Activated CD8-positive, alpha-beta memory T cell treated with anti-CD3 and anti-CD28 coated beads for 4 hours (primary cell): ENCODE measurements around the gene COBL.

Experiments used
- DNase-seq, 2 donors: peaks; one replicate each; pipeline ENCODE4 v3.0.0-alpha.2; 2020; ENCODE audit warnings: low read depth in 2 of 2

Gene COBL, protein sequence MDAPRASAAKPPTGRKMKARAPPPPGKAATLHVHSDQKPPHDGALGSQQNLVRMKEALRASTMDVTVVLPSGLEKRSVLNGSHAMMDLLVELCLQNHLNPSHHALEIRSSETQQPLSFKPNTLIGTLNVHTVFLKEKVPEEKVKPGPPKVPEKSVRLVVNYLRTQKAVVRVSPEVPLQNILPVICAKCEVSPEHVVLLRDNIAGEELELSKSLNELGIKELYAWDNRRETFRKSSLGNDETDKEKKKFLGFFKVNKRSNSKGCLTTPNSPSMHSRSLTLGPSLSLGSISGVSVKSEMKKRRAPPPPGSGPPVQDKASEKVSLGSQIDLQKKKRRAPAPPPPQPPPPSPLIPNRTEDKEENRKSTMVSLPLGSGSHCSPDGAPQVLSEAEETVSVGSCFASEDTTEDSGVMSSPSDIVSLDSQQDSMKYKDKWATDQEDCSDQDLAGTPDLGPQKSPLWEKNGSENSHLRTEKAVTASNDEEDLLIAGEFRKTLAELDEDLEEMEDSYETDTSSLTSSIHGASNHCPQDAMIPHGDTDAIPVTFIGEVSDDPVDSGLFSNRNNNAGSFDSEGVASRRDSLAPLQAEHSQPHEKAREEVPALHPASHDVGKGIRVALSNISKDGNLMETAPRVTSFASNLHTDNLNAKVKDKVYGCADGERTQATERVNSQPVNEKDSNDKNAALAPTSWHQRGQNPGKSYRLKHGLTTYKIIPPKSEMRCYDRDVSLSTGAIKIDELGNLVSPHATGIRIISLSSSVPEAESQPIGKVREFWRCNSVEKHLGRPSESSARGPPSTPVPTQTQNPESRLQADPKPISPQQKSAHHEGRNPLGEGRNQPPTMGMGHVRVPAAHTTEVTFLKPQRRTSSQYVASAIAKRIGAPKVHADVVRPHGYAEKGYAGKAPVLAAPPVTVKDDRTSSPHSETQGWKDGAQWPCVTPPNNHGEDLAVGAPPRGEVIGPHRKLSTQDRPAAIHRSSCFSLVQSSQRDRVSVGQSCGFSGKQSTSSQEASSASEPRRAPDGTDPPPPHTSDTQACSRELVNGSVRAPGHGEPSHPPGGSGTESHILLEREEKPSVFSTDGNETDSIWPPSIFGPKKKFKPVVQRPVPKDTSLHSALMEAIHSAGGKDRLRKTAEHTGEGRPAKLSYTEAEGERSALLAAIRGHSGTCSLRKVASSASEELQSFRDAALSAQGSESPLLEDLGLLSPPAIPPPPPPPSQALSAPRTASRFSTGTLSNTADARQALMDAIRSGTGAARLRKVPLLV

DNA sequence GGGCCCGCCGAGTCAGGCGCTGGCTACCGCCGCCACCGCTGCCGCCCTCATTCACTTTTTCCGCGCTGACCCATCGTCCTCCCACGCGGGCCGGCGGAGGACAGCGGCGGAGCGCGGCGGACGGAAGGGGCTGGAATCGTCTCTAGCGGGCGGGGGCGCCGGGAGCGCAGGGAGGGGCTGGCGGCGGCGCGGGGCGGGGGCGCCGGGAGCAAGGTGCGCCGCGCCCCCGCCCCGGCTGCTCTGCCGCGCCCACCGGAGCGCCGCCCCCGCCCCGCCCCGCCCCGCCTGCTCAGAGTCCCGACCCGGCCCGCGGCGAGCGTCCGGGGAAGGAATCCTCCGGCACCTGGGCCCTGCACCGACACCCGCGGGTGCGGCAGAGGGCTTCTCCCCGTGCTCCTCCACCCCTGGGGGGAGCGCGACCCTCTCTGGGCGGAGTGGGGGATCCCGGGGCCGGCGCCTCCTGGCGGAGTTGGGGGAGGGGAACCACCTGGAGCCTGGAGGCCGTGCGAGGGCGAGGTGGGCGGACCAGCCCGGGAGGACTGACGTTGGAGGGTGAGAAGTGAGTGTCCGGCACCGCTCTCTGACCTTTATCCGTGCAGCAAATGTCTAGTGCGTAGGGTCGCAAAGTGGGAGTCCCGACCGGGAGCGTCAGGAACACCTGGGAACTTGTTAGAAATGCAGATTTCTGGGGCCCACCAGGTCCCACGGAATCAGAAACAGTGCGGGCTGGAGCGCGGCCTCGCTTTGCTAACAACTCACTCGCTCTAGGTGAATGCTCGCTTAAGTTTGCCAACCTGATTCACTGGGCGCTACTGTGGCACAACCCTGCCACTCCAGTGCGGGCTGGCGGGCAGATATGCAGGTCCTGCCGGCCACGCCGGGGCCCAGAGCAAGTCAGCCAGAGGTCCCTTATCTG is at the start of gene COBL:
TSS of gene COBL (minus strand) at position 144 of the 916 bp plus-strand sequence. CDS start 176 bp downstream, outside the sequence.
- DNase-seq: no peak

DNA sequence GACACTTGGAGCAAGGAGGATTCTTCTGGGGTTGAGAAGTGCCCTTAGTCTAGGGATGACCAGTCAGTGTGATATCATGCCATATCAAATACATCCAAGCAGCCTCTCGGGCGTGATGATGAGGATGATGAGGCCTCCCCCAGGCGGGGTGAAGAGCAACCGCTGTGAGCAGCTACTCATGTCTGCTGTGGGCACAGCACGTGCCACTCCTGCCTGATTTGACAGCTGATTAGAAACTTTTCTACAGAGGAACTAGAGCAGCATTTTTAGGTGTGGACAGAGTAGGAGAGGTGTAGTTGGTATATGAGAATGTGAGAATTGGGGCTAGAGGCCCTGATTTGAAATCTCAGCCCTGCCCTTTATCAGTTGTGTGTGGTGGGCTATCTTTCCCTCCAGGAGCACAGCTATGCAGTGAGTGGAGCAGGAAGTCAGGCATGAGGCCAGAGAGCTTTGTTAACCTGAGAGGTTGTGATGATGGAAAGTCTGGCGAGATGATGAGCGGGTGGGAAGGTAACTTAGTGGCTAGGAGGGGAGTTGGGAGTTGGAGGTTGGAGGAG is 49.6 kb upstream of the COBL start:
- DNase-seq: no peak

DNA sequence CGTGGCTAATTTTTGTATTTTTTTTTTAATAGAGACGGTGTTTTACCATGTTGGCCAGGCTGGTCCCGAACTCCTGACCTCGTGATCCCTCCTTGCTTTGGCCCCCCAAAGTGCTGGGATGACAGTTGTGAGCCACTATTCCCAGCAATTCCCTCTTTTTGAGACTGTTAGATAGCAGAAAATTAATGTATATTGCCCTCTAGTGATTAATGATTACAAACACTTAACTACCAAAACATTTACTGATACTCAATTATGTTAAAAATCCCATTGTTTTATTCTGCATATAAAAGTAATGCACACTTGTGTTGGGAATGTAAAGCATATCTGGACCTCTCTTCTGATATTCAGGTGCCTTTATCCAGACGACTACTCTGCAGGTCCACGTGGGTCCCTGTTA is 41.2 kb upstream of the COBL start:
- DNase-seq: no peak

DNA sequence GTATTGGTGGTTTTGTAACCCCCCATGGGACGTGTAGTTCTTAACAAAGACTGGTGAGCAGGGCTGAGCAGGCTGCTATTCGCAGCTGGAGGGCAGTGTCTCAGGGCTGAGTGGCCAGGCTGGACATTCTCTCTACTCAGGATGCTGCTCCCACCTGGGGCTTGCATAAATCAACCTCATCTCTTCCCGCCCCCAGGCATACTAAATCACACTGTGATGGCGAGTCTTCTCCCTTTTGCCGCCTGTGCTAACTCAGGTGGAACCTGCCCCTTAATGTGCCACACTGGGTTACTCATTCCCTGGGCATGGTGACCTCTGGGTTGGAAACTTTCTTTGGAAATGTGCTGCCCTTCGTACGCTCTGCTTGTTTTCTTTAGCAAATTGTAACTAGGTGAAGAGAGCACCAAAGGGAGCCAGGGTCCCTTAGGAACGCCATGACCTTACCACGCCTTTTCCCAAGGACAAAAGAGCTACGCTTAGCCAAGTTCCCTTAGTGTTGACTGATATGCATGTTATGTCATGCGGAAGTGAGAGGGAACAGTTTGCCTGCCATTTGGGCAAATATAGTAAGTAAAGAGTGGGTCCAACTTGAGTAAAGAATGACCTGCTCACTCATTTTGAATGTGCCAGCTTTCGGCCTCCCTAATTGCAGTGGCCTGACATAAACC is 40.4 kb upstream of the COBL start:
- DNase-seq: no peak

DNA sequence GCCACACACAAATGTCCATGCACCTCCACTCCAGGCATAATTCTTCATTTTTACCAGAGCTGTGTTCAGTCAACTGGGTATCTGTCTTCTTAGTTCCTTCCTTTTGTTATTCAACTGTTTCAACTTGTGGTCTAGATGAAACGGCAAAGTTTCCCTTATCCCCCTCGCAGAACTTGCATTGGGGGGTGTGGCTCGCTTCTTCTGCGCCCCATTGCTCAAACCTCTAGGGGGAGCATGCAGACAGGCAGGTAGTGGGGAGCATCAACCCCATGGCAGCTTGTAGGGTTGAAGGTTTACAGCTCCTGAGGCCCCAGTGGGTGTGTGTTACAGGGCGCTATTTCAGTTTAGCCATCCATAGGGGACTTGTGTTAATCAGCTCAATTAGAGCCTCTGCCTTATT is 38.3 kb upstream of the COBL start:
- no peak for DNase-seq

DNA sequence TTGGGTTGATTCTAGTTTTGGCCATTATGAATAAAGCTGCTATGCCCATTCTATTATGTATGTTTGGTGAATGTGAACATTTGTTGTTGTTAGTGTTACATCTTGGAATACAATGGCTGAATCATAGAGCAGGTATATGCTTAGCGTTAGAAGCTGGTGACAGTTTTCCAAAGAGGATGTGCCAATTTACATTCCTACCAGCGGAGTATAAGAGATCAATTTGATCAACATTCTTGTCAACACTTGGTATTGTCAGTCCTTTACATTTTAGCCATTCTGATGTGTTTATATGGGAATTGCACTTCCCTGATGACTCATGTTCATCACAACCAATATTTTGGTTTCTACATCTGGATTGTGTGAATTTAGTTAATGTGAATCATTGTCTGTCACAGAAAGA is 37.8 kb upstream of the COBL start:
- no peak for DNase-seq

DNA sequence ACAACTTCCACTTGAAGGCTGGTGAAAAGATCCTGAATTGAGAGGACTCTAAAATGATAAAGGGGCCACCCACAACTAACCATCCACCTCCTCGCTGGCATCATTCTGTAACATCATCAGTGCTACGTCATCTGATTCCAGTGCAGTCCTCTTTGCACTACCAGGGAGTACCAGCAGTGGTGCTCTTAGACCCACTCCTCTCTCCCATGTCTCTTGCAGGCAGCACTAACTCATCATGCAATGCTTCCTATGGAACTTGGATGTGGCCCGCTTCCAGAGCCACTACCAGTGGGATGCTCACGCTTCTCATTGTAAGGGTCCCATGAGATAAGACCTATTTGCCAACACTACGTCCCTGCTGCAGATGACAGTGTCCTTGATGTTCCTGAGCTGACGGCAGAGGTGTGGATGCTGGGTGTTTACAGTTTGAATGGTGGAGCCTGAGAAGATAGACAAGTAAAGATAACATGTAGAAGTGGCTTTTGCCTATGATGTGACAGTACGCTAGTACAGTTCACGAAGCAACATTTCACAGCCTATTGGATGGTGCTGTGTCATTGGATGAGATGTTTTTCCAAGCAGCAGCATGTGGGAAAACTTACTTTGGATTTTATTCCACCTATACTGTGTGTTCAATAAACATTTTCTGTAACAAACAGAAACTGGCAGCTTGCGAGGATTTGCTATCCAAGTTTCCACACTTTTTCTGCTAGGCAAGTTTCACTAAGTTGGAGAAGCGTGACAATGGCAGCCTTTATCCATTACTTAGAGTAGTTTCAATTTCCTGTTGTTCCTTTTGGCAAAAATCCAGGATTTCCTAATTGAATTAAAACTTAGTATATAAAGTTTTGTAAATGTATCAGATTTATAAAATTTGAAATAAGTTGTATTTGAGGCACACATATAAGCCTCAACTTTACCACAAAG is 35.8 kb upstream of the COBL start:
- DNase-seq: no peak

DNA sequence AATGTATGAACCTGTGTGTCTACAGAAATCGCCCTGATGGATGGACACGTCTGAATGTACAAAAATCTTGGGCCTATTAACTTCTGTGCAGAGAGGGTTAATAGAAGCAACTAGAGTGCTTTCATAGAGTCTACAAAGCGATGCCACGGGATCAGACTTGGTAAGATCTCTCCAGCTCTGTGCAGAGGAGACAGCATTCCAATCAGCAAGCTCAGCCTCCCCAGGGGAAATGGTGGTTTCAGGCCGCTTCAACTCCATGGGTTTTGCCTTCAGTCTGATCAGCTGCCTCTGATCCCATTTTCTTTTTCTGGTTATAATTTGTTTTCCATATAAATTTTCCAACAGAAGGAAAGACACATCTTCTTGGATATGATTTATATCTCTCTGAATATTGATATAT is 35.1 kb upstream of the COBL start:
- DNase-seq: no peak

DNA sequence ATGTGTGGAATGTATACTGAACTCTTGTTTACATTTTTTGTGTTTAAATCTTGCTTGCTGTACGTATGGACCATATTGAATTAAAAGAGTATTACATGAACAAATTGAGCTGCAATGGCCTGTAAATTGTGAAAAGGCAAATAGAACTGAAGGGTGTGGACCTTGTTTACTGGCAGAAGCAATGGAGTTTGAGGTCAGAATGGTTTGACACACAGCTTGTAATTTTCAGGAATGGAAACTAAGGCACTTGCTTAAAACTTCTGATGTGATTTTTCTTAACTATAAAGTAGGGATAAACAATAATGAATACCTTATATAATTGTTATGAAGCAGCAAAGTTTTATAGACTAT is 33.9 kb upstream of the COBL start:
- no peak for DNase-seq

DNA sequence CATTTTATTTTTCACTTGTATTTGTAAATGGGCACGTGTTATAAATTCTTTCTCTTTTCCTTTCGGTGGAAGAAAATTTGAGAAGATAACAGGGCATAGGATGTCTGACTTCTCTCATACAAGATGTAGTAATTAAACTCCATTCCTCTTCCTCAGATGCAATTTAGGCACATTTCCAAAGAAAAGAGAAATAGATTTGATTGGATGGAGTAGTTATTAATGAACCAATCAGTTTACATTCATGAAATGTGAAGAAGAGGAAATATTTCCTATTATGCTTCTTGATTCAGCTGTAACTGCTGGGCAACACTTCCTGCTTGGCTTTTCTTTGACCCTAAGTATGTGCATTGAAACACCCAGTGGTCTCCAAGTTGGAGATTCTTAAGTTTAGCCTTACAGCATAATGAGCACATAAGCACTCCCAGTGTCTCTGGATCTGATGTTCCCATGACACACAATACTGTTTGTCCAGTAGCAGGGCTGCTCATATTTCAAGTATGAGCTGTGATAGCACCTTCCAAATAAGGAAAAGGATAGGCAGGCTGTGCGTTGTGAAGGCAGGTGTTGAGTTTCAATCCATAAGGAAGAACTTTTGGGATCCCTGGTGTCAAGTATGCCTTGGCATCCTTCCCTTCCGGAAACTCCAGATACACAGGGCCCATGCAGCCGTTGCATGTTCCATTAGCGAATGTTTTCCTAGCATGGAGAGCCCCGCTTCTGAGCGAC is 33.4 kb upstream of the COBL start:
- no peak for DNase-seq

DNA sequence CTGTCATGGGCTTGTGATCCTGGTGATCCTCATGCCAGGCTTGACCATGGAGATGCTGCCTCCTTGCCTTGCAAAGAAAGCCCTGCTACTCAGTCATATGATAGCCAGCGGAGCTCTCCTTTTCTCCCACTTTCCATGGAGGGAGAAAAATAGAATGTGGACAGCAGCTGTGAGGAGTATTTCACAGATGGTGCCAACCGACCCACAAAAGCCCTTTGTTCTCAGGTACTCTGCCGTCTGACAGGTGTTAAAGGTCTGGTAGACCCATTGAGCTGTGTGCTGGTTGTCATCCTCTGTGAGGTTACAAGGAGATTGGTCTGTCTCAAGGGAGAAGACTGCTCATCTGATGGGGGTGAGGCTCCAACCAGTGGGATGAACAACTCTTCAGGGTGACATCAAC is 29.5 kb upstream of the COBL start:
- no peak for DNase-seq

DNA sequence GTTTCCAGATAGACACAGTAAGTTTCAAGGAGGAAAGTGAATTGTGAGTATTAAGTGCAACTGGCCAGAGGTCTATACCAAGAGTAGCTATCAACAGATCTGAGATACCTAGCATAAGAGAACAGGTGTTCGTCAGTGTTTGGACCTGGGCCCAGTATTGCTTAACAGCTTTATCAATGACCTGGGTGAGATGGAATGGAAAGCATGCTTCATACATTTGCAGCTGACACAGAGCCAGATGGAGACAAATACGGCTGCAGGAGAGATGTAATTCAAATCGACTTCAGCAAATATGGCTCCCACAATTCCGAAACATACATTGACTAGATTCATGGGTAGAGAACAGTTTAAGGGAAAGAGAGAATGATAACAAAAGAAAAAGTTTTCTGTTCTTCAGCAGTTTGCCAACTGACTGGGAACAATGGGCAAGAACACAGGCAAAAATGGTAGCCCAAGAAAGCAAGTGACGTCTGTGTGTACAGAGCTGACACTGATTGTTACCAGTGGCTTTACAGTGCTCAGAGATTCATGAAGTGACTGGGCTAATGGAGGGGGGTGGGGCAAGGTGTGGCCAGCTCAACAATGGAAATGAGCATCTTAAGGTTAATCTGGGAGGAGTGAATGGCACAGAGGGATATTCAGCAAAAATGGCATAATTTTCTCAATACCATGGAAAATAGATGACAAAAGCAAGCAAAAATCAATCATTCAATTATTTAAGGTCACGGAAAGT is 28.0 kb upstream of the COBL start:
- DNase-seq: no peak

DNA sequence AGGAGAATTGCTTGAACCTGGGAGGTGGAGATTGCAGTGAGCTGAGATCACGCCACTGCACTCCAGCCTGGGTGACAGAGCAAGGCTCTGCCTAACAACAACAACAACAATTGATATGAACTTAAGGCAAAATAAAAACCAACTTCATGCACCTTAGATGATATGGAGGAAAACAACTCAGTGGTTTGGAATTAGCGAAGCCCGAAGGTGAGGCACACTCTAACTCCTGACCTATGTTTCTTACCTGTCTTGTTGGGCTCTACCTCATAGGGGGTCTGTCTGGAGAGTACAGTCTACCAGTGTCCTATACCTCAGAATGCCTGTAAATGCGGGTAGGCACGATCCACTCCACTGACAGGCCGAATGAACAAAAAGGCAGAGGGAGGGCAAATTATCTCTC is 24.3 kb upstream of the COBL start:
- DNase-seq: no peak

DNA sequence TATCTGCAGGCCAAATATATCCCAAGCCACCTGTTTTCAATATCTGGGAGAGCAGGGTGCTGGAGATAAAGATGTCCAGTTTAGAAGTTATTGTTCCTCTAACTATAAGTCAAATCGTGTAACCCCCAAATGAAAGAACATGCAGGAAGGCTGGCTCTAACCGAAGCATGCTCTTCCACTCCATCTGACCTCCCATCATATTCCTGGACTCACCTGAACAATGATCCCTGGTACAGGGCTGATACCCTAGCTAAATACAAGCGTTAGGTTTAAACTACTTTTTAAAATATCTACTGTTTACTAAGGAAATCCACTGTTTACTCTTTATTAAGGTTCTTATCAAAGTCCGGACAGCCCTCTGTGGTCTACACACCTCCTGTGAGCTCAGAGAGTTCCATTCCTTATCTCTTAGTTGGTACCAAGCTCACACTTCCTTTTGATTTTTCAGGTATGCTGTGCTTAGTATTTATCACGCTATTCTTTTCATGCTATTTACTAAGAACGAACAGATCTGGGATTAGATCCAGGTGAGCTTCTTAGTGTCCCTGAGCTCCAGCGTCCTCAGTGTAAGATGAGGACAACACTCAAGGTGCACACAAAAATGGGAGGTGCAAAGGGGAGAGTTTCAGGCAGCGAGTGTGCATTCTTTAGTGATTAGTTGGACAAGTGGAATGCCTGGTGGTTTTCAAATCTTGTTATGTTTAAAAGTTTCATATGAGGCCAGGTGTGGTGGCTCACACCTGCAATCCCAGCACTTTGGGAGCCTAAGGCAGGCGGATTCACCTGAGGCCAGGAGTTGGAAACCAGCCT is 23.6 kb upstream of the COBL start:
- DNase-seq: no peak

DNA sequence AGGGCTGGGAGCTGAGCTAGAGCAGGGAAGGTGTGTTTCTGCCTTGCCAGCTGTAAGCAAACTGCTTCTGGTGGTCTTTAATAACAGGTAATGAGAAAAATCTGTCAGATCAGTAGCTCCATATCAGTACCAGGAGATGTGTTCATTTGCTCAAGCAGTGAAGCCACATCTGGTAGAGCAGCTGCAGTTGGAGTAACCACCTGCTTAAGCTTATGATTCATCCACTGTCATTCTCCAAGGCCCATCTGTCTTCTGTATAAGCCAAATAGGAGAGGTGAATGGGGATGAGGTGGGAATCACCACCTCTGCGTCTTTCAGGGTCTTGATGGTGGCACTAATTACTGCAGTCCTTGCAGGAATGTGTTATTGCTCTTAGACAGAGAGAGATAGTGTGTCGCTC is 18.4 kb upstream of the COBL start:
- no peak for DNase-seq

DNA sequence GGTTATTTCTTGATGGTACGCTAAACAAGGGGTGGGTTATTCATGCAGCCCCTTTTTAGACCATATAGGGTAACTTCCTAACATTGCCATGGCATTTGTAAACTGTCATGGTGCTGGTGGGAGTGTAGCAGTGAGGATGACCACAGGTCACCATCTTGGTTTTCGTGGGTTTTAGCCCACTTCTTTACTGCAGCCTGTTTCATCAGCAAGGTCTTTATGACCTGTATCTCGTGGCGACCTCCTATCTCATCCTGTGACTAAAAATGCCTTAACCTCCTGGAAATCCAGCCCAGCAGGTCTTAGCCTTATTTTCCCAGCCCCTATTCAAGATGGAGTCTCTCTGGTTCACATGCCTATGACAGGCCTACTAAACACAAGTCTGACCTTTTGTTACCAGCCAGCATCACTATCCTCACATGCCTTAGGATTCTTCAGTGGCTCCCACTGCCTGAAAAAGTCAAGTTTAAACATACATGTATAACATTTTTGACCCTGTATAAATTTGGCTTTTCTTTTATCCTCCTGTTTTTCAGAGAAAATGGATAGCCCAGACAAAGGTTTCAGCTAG is 13.2 kb upstream of the COBL start:
- DNase-seq: no peak

DNA sequence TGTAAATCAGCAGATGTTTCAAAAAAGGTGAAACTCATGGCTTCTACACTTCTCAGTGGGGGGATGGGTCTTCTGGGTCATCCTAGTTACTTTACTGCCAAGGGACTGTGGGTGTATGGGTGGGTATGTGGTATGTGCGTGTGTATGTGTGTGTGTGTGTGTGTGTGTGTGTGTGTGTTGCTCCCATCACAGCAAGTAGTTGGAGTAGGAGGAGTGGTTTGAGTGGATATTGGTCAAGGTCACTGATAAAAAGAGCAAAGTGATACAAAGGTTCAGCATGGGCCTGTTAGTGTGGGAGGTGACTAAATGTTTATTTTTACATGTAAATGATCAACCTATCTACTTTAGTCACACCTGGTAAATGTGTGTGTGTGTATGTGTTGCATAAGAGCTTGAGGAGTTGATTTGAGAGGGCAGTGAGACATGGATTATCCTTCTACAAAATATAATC is 11.8 kb upstream of the COBL start:
- no peak for DNase-seq
